Measurements from ENCODE around the gene ABHD15. TPM values are rescaled to one million over a fixed set of nuclear protein-coding genes. Genes with fewer than 3 reads are reported as not detected.
A peak's percentile ranks its signal among the peaks of the same experiment; 100 is the strongest.

Gene ABHD15, protein sequence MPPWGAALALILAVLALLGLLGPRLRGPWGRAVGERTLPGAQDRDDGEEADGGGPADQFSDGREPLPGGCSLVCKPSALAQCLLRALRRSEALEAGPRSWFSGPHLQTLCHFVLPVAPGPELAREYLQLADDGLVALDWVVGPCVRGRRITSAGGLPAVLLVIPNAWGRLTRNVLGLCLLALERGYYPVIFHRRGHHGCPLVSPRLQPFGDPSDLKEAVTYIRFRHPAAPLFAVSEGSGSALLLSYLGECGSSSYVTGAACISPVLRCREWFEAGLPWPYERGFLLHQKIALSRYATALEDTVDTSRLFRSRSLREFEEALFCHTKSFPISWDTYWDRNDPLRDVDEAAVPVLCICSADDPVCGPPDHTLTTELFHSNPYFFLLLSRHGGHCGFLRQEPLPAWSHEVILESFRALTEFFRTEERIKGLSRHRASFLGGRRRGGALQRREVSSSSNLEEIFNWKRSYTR
- 25.6 TPM for polyA plus RNA-seq
- long read RNA-seq, donor 1, partial matches to known transcripts = 0 of 4 reads
- long read RNA-seq, donor 1, other reads (novel, unspliced or antisense) = 0 of 4 reads
- long read RNA-seq, donor 2, transcript ABHD15-201 (2 exons, 3,592 nt) = major isoform, 9 of 125 reads
- long read RNA-seq, donor 2, partial matches to known transcripts = 116 of 125 reads
- long read RNA-seq, donor 2, other reads (novel, unspliced or antisense) = 0 of 125 reads
- long read RNA-seq, donor 3 = 0 reads
- long read RNA-seq, donor 4, partial matches to known transcripts = 0 of 1 reads
- long read RNA-seq, donor 4, other reads (novel, unspliced or antisense) = 0 of 1 reads
- long read RNA-seq, donor 5, partial matches to known transcripts = 0 of 3 reads
- long read RNA-seq, donor 5, other reads (novel, unspliced or antisense) = 0 of 3 reads
- long read RNA-seq, donor 6, transcript ABHD15-201 (2 exons, 3,592 nt) = major isoform, 9 of 67 reads
- long read RNA-seq, donor 6, partial matches to known transcripts = 30 of 67 reads
- long read RNA-seq, donor 6, other reads (novel, unspliced or antisense) = 28 of 67 reads
- long read RNA-seq, donor 7, partial matches to known transcripts = 8 of 9 reads
- long read RNA-seq, donor 7, other reads (novel, unspliced or antisense) = 0 of 9 reads
- long read RNA-seq, donor 8, transcript ABHD15-201 (2 exons, 3,592 nt) = major isoform, 12 of 70 reads
- long read RNA-seq, donor 8, partial matches to known transcripts = 24 of 70 reads
- long read RNA-seq, donor 8, other reads (novel, unspliced or antisense) = 34 of 70 reads
- long read RNA-seq, donor 9, transcript ABHD15-201 (2 exons, 3,592 nt) = major isoform, 5 of 5 reads
- long read RNA-seq, donor 9, partial matches to known transcripts = 0 of 5 reads
- long read RNA-seq, donor 9, other reads (novel, unspliced or antisense) = 0 of 5 reads
- long read RNA-seq, donor 10, transcript ABHD15-201 (2 exons, 3,592 nt) = major isoform, 13 of 13 reads
- long read RNA-seq, donor 10, partial matches to known transcripts = 0 of 13 reads
- long read RNA-seq, donor 10, other reads (novel, unspliced or antisense) = 0 of 13 reads
- long read RNA-seq, donor 11, partial matches to known transcripts = 28 of 51 reads
- long read RNA-seq, donor 11, other reads (novel, unspliced or antisense) = 20 of 51 reads

- peak within 1 kb of the TSS; percentile 75 for H3K4me3 ChIP-seq (ENCODE audit: low read length)
- H3K27ac ChIP-seq (ENCODE audit: low read length) = peak within 1 kb of the TSS; percentile 95
- DNase-seq = peak; percentile 68 to 87
- peaks cover 26% of the 10 kb centered on the region for H3K36me3 ChIP-seq (ENCODE audit: control insufficient read depth, insufficient read depth, low read length)
- no peaks in the 10 kb centered on the region for H3K9me3 ChIP-seq (ENCODE audit: control insufficient read depth, low read depth, low read length)
- peaks cover 47% of the 10 kb centered on the region for H3K4me1 ChIP-seq (ENCODE audit: control insufficient read depth, insufficient read depth, low read length)
- peaks cover 7% of the 10 kb centered on the region for H3K27me3 ChIP-seq (ENCODE audit: control insufficient read depth, insufficient read depth, low read length)
- no CpG with 5 or more reads among the region's 94 CpGs for whole genome bisulfite sequencing (ENCODE audit: insufficient coverage, low lambda C conversion rate)
These were observed at the start of gene ABHD15 for GRCh38 chr17:29566473-29567303. TSS of gene ABHD15 (minus strand) at chr17:29567037. CDS start at chr17:29566966, 71 bp downstream.

DNA sequence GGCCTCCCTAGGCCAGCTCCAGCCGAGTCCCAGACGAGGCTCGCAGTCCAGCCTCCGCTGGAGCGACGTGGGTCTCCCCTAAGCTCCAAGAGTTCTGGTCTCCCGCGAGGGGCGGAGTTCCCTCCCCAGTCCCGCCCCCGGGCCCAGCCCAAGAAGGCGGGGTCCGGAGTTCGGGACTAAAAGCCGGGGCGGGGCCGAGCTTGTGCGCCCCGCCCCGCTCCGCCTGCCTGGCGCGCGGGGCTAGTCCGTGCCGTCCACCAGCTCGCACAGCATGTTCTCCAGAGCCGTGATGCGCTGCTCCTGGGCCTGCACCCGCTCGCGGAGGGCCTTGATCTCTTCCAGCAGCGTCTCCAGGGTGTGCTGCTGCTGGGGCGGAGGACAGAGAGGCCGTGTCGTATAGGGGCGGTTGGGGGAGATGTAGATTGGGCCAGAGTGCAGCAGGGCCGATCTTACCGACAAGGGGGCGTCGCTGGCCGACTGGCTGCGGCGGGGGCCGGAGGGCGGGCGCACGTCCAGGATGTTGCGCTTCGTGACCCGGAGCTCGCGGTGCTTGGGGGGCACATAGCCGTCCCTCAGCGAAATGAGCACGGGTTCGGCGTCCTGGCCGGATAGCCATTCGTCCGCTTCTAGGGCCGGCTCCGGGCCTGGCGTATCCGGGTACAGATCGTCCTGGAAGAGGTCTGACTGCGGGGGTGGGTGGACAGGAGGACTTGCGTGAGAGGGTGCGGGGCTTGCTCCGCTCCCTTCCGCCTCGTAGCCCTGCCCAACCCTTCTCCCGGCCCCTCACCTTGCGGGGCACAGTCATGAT lies 48.9 kb upstream of the ABHD15 start:
- peak; percentile 79 to 82 for DNase-seq
- Histone ChIP-seq H3K36me3 (ENCODE audit: control insufficient read depth, insufficient read depth, low read length) (no peaks in the 10 kb centered on the region), H3K4me3 (ENCODE audit: low read length) (peak overlapping the region; percentile 39), H3K4me1 (ENCODE audit: control insufficient read depth, insufficient read depth, low read length) (peaks cover 47% of the 10 kb centered on the region), H3K27ac (ENCODE audit: low read length) (no peak overlapping the region), H3K27me3 (ENCODE audit: control insufficient read depth, insufficient read depth, low read length) (peaks cover 92% of the 10 kb centered on the region), H3K9me3 (ENCODE audit: control insufficient read depth, low read depth, low read length) (peaks cover 18% of the 10 kb centered on the region)
- no CpG with 5 or more reads among the region's 74 CpGs for WGBS (ENCODE audit: insufficient coverage, low lambda C conversion rate)

- H3K4me3 ChIP-seq (ENCODE audit: low read length) = peak overlapping the region; percentile 20
- H3K36me3 ChIP-seq (ENCODE audit: control insufficient read depth, insufficient read depth, low read length) = no peaks in the 10 kb centered on the region
- WGBS (ENCODE audit: insufficient coverage, low lambda C conversion rate) = no CpG with 5 or more reads among the region's 15 CpGs
- peaks cover 47% of the 10 kb centered on the region for H3K4me1 ChIP-seq (ENCODE audit: control insufficient read depth, insufficient read depth, low read length)
- H3K9me3 ChIP-seq (ENCODE audit: control insufficient read depth, low read depth, low read length) = peaks cover 18% of the 10 kb centered on the region
- peaks cover 85% of the 10 kb centered on the region for H3K27me3 ChIP-seq (ENCODE audit: control insufficient read depth, insufficient read depth, low read length)
- no peak overlapping the region for H3K27ac ChIP-seq (ENCODE audit: low read length)
- no peak for DNase-seq
These were observed 48.2 kb upstream of the ABHD15 start for GRCh38 chr17:29615048-29615385.

GRCh38 chr17:29614349-29615047 lies 47.7 kb upstream of the ABHD15 start:
- no CpG with 5 or more reads among the region's 16 CpGs for WGBS (ENCODE audit: insufficient coverage, low lambda C conversion rate)
- DNase-seq = no peak
- no peak overlapping the region for H3K27ac ChIP-seq (ENCODE audit: low read length)
- no peaks in the 10 kb centered on the region for H3K36me3 ChIP-seq (ENCODE audit: control insufficient read depth, insufficient read depth, low read length)
- peaks cover 18% of the 10 kb centered on the region for H3K9me3 ChIP-seq (ENCODE audit: control insufficient read depth, low read depth, low read length)
- peaks cover 80% of the 10 kb centered on the region for H3K27me3 ChIP-seq (ENCODE audit: control insufficient read depth, insufficient read depth, low read length)
- peaks cover 47% of the 10 kb centered on the region for H3K4me1 ChIP-seq (ENCODE audit: control insufficient read depth, insufficient read depth, low read length)
- no peak overlapping the region for H3K4me3 ChIP-seq (ENCODE audit: low read length)

- Histone ChIP-seq H3K4me1 (ENCODE audit: control insufficient read depth, insufficient read depth, low read length) (peaks cover 47% of the 10 kb centered on the region), H3K4me3 (ENCODE audit: low read length) (peak overlapping the region; percentile 25), H3K9me3 (ENCODE audit: control insufficient read depth, low read depth, low read length) (peaks cover 18% of the 10 kb centered on the region), H3K27ac (ENCODE audit: low read length) (no peak overlapping the region), H3K27me3 (ENCODE audit: control insufficient read depth, insufficient read depth, low read length) (peaks cover 74% of the 10 kb centered on the region), H3K36me3 (ENCODE audit: control insufficient read depth, insufficient read depth, low read length) (no peaks in the 10 kb centered on the region)
- no CpG with 5 or more reads among the region's 13 CpGs for WGBS (ENCODE audit: insufficient coverage, low lambda C conversion rate)
- DNase-seq = no peak
These were observed 47.0 kb upstream of the ABHD15 start for GRCh38 chr17:29613856-29614255.

- Histone ChIP-seq H3K4me3 (ENCODE audit: low read length) (peak overlapping the region; percentile 25), H3K36me3 (ENCODE audit: control insufficient read depth, insufficient read depth, low read length) (no peaks in the 10 kb centered on the region), H3K27ac (ENCODE audit: low read length) (no peak overlapping the region), H3K4me1 (ENCODE audit: control insufficient read depth, insufficient read depth, low read length) (peaks cover 47% of the 10 kb centered on the region), H3K27me3 (ENCODE audit: control insufficient read depth, insufficient read depth, low read length) (peaks cover 69% of the 10 kb centered on the region), H3K9me3 (ENCODE audit: control insufficient read depth, low read depth, low read length) (peaks cover 18% of the 10 kb centered on the region)
- no CpG with 5 or more reads among the region's 50 CpGs for WGBS (ENCODE audit: insufficient coverage, low lambda C conversion rate)
- DNase-seq = peak; percentile 88 to 89
These were observed 46.6 kb upstream of the ABHD15 start for GRCh38 chr17:29613352-29613837.

GRCh38 chr17:29612404-29613280 lies 45.8 kb upstream of the ABHD15 start:
- H3K27me3 ChIP-seq (ENCODE audit: control insufficient read depth, insufficient read depth, low read length) = peaks cover 62% of the 10 kb centered on the region
- H3K4me1 ChIP-seq (ENCODE audit: control insufficient read depth, insufficient read depth, low read length) = peaks cover 42% of the 10 kb centered on the region
- no peaks in the 10 kb centered on the region for H3K36me3 ChIP-seq (ENCODE audit: control insufficient read depth, insufficient read depth, low read length)
- DNase-seq = no peak
- no CpG with 5 or more reads among the region's 85 CpGs for WGBS (ENCODE audit: insufficient coverage, low lambda C conversion rate)
- H3K27ac ChIP-seq (ENCODE audit: low read length) = no peak overlapping the region
- H3K4me3 ChIP-seq (ENCODE audit: low read length) = peak overlapping the region; percentile 7
- peaks cover 16% of the 10 kb centered on the region for H3K9me3 ChIP-seq (ENCODE audit: control insufficient read depth, low read depth, low read length)

GRCh38 chr17:29612094-29612403 lies 45.2 kb upstream of the ABHD15 start:
- Histone ChIP-seq H3K9me3 (ENCODE audit: control insufficient read depth, low read depth, low read length) (peaks cover 10% of the 10 kb centered on the region), H3K4me1 (ENCODE audit: control insufficient read depth, insufficient read depth, low read length) (peaks cover 36% of the 10 kb centered on the region), H3K27me3 (ENCODE audit: control insufficient read depth, insufficient read depth, low read length) (peaks cover 56% of the 10 kb centered on the region), H3K27ac (ENCODE audit: low read length) (no peak overlapping the region), H3K36me3 (ENCODE audit: control insufficient read depth, insufficient read depth, low read length) (no peaks in the 10 kb centered on the region), H3K4me3 (ENCODE audit: low read length) (no peak overlapping the region)
- DNase-seq = no peak
- no CpG with 5 or more reads among the region's 12 CpGs for WGBS (ENCODE audit: insufficient coverage, low lambda C conversion rate)

Data from large intestine (tissue), 12 donors.